Measurements from ENCODE around the gene KCNMB1.
"Not testable (repeated sequence)": the region's sequence is repeated elsewhere in the genome, so short reads cannot be mapped to it uniquely, and the experiment has no call there.

The KCNMB1 gene

DNA sequence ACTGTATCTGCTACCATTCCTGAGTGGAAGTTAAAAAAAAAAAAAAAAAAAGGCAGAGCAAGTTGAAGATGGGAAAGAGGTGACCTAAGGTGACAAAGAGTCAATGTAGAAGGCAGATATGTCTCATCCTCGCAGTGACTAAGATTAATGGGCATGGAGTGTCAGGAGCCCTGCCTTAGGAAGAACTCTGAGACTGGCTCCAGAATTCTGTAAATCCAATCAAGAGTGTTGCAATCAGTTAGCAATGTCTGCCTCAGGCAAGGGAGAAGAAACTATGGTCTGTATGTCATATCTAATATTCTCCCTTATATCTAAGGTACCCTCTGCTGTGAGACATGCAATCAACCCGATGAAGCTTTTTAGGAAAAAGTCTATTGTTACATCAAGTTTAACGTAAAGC, 24.7 kb upstream of the KCNMB1 start:
- DNase-seq: no peak

DNA sequence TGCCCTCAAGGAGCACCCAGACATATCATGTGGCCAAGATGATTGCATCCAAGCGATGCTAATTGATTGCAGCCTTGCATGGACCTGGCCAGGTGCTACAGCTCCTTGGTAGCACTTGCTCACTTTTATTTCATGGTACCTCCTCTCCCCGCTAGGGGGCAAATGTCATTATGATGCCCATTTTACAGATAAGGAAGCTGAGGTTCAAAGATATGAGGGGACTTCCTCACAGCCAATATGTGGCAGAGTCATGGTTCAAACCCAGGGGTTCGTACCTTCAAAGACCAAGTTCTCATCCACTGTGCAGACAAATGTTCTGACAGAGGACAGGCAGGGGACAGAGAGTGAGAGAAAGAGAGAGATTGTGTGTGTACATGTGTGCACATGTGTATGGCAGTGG, 21.9 kb upstream of the KCNMB1 start:
- no peak for DNase-seq

DNA sequence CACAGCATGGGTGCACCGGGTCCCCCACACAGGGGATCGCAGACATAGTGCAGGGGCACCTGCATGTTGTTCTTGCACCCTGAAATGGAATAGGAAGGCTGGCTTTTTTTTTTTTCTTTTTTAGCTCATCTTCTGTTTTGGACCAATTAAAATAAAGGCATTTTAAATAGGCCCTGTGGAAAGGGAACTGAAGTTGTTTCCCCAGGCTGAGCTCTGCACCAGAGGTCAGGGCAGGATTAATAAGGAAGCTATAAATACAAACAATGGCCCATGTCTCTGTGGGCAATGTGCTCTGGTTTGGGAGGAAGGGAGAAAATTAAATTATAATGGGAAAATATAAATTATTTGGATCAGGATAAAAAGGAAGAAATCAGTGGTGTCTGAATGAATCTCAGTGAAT, 21.2 kb upstream of the KCNMB1 start:
- no peak for DNase-seq

DNA sequence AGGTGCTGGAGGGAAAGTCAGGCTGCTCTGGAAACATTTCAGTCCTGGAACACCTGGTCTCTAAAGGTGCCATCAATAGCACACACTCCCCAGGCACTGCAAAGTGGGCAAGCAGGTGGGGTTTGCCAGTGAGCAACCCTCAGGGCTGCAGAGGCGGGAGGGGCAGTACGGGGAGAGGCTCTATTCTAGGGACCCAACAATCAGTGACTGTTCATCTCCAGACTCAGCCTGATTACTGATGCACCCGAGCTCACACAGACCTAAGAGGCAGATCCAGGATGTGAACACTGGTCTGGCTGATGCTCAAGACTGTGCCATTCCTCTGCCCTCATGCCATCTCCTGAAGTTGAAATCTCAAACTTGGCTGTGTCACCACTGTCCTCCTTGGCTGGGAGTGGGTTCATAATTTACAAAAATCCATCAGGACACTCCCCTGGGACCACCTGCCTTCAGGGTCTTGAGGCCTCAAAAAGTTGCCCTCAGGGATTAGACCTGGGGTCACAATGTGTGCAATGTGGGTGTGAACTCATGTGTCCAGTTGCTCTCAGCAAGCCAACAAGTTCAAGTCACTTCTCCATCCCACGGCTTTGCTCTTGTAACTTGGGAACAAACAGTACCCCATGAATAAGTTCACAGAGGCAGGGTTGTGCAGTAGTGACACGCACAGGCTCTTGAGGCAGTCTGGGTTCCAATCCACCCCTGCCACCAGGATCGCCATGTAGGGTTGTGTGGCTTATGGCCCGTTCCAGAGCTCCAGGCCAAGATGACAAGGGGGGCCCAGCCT, 19.9 kb upstream of the KCNMB1 start:
- DNase-seq: no peak

DNA sequence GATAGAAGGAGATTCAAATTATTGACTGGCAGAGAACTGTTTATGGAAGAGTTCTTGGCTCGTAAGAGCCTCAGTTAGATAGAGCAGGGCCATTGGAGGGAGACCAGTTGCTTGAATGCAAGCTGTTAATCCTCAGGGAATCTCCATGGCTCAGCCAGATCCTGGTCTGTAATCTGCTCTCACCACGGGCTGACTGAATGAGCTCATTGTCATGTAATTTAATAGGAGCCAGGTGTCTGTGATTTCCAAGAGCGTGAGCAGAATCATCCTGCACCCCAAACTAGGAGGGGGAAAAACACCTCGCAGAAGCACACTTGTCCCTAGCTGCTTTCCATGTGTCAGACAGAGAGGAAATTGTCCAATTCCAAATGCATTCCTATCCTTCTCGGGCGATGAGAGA, 19.1 kb upstream of the KCNMB1 start:
- DNase-seq: no peak

DNA sequence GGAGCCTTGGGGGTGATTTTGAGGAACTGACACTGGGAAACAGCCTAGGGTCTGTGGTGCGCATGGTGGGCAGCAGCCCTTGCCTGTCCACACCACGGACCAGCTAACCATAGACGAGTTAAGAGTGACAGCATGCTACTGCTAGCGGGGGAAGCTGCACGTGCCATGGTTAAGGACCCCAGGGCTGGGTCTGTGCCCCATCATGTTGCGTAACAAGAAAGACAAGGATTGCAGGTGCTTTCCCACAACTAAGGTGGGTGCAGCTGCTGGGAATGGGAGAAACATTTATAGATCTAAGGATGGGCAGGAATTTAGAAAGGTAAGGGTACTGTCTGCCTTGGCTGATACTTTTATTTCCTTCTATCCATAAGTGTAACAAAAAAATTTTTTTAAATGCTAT, 17.9 kb upstream of the KCNMB1 start:
- DNase-seq: no peak

DNA sequence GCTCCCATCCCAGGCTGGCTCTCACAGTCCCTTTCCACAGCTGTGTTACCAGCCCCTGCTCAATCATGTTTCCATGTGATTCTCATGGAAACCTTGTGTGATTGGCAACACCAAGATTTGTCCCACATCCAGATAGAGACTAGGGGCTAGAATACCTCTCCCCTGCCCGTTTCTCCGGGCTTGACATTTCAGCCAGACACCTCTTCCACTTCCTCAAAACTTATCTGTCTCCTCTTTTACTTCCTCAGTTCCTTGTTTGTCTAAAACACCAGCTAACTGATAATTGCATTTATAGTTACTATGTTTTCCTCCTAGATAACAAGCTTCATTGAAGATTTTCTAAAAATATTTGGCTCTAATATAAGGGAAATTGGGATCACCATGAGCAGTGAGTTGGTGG, 16.6 kb upstream of the KCNMB1 start:
- no peak for DNase-seq

DNA sequence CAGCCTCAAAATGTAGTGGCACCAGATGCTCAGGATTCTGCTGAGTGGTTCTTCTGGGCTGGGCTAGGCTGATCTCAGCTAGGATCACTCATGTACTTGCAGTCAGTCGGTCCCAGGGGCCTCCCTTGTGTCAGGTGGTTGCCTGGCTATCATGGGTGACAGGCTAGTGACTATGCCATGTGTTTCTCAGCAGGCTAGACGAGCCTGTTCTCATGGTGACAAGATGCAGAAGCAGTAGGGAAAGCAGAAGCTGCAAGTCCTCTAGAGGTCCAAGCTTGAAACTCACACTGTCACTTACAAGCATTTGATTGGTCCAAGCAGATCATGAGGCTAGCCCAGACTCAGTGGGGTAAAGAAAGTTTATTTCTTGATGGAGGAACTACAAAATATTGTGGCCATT, 15.2 kb upstream of the KCNMB1 start:
- DNase-seq: peak; percentile 79

DNA sequence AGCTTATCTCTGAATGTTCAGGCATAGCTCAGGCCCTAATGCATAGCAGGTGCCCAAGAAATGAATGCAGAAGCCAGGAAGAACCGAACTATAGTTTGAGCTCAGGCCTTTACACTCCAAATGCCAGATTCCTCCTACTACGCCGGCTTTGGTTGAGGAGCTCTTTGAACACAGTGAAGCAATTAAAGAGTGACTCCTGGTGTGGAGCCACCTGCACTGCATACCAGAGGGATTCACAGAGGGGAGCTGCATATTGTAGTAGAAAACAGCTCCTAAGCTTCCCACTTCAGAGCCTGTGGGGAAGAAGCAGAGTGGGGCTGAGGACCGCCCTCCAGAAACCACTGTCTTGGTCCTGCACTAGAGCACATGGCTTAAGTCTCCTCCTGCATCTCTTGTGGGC, 14.5 kb upstream of the KCNMB1 start:
- DNase-seq: no peak

DNA sequence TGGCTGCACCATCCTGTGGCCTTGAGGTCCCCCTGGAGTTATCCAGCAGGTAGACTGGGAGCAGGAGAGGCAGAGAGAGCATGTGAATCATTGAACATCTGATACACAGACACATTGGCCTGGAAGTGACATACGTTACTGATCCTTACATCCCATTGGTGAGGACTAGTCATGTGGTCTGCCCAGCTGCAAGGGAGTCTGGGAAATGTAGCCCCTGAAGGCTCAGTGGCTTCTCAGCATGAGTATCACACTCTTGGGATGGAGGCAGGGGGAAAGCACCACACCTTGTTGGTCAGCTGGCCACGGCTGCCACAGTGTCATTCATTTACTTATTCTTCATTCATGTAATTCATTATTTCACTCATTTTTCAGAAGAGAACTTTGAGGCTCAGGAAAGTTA, 13.3 kb upstream of the KCNMB1 start:
- DNase-seq: no peak

DNA sequence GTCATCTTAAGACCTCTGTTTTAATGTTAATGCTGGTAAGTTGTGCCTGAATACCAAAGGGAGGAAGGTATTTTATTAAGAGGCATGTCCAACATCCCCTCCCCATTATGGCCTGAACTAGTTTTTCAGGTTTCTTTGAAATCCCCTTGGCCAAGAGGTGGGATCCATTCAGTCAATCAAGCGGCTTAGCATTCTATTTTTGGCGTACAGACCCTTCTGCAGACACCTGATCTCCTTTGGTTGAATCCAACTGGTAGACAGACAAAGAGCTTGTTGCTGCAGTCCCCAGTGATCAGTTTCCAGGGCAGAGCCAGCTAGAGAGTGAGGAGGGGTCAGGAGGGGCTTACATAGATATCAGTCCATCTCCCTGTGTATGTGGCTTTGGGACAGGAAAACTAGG, 7.9 kb upstream of the KCNMB1 start:
- DNase-seq: no peak

DNA sequence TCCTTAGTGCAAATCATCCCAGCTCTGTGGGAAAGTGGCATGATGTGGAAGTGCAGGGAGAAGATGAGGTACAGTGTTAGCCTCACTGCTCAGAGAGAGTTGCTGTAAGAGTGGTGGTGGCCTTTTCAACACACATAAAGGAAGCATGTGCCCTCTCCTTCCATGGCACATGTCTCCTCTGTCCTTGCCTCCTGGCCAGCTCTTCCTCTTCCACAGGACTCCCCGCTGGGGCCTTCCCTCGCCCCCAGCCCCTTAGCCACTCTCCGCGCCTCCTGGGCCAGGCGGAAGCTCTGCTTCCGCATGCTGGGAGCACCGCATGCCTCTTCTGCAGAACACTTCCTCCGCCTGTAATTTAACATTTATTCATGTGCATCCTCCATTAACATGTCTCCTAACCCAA, 4.8 kb upstream of the KCNMB1 start:
- DNase-seq: no peak

DNA sequence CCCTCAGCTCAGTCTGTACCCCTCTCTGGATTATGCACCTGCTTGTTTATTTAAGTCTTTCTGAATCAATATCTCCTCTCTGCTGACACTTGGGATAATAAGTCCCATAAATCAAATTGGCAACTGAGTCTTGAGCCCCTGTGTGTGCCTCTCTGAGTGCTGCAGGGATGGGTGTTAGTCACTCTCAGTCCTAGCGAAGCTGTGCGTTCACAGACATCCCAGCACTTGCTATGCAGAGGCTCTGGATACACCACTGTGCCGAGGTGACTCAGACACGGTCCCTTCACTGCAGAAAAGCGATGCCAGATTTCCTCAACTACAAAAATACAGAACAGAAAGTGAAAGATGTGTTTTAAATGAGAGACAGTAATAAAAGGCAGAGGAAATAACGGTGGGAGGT, 4.1 kb upstream of the KCNMB1 start:
- peak; percentile 61 for DNase-seq

DNA sequence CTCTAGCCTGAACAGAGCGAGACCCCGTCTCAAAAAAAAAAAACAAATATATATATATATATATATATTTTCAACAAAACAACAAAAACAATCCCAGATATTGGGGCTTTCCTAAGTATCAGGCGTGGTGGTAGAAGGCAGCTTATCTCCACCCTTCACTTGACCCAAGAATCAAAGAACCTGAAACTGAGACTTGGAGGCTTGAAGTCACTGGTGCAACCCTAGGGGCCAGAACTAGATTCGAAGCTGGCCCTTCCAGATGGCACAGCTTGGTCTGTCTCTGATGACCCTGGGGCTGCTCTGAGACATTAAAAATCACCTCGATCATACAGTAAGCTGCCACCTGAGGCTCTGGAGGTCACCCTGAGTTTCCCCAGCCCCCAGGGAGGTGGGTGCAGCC, 1.3 kb upstream of the KCNMB1 start:
- no peak for DNase-seq

DNA sequence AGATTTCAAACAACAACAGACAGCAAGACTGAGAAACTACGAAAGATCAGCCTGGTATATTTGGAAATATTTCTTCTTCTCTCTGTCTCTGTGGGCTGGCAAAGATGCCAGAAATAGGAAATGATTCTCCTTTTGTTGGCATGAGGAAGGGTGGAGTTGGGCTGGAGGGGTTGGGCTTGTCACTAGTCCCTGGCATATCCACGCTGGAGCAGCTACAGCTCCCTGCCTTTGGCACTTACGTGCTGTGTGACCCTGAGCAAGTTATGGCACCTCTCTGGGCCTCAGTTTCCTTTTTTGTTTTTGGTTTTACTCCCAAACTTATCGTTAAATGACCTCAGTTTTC, 354 bp upstream of the KCNMB1 start:
- DNase-seq: no peak

DNA sequence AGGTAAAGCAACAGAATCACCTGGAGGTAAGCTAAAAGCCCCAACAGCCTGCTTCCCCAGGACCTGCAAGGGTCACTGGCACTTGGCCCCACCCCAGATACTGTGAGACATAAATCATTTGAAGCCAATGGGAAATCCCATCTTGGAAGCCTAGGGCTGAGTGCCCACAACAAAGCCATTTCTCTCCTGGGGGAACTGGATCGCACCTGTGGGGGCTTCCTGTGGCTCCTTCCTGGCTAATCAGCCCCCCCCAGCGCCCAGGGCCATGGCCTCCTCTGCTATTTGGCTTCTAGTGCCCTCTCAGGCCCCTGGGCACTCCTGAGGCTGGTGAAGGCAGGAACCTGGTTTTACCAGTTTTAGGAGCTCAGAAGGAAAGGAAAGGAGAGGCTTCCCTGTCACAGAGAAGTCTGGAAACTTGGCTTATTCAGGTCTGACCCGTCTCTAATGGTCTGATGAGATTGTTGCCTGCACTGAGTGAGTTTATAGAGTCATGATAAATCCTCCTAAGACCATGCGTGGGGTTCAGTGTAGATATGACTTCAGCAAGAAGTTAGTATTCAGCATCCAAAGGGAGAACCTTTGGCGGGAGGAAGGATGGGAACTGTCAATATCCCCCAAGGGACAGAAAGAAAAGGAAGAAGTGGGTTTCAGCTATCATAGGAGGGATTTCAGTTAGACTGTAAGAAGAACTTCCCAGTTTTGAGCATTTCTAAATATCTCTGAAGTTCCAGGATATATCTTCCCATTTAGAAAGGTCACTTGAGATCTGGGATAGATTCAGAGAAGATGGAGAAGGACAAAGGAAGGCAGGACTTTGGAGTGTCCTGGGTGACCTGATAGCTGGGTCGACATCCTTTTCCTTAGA, 1.2 kb downstream of the KCNMB1 start:
- DNase-seq: no peak

DNA sequence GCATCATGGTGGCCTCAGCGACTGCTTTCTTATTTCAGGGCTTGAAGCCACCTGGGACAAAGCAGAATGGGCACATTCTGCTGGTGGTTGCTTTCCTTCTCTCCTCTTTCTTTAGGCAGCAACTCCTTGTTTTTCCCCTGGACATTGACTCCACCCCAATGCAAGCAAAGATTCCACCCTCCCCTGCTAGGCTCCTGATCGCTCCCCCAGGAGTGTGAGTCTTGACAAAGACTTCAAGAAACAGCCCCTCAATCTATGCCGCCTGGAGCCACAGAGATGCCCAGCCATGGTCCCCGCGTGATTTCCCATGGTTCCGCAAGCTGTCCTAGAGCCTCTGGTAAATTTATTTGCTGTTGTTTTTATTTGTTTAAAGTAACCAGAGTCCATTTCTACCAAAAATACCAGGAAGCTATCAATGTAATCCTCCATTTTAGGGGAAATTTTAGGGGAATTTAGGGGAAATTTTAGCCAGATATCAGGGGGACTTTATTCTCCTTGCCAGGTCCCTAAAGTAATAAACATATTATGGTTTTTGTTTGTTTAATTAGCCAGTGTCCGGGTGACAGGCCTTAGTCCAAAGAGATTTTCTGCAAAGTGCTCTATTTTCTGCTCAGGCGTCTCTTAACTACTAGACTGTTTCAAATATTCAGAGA, 2.3 kb downstream of the KCNMB1 start:
- no peak for DNase-seq

DNA sequence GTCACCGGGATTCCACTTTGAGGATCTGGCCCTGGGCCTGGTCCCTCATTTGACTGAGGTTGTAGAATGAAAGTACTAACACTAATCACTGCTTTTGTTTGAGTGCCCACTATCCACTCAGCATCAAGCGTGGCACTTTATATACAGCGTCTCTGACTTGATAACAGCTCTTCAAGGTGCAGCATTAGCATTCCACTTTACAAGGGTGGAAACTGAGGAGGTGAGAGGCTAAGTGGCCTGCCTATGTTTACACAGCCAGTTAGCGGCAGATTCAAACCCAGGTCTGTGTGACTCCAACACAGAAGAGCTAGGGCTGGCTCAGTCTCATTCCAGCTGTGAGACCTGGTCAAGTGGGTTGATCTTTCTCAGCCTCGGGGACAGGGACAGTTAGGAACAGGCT, 5.9 kb downstream of the KCNMB1 start:
- DNase-seq: no peak

DNA sequence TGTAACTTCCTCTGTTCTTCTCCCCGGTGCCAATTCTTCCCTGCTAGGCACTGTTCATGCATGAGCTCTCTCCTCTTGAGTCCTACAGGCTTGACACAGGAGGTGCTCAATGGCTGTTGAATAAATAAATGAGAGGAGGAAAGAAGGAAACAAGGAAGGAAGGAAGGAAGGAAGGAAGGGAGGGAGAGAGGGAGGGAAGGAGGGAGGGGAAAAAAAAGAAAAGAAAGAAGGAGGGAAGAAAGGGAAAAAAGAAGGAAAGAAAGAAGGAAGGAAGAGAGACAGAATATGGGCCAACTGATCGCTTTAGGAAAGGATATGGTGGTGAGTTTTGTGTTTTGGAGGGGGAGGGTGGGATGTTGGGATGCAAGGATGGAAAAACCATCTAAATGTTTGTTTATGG, 6.4 kb downstream of the KCNMB1 start:
- no peak for DNase-seq

DNA sequence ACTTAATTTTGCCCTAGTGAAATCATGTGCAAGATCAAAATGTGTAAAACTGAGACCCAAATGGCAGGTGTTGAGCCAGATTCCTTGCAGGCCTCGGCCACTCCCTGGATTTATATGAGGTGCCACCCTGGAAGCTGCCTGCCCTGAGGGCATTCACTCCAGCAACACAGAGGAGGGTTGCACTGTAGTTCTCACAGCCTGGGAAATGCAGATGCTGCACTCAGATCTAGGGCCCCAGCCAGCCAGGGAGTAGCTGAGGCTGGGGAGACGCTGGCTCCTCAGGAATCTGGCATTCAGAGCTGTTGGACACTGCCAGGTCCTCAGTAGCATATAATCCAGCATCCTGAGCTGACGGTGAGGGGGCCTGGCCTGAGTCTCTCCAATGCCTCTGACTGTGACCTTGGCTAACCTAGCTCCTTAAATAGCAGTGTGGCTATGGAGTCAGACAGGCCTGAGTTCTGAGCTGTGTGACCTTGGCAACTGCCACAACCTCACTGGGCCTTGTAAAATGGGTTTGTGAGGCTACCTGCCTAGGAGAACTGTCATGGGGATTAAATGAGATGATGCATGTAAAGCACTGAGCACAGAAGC, 8.7 kb downstream of the KCNMB1 start:
- no peak for DNase-seq

DNA sequence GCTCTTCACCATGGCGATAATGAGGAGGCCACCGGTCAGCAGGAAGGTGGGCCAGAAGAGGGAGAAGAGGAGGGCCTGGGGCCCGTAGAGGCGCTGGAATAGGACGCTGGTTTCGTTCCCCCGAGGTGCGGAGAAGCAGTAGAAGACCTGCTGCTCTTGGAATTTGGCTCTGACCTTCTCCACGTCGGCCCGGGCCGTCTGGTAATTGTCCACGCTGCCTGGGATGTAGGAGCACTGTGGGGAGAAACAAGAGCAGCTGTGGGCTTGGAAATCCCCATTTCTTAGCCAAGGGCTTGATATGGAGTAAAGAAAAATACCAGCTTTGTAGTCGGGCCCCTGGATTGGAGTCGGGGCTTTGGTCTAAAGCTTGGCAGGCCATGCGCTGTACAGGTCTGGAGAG, 10.4 kb downstream of the KCNMB1 start:
- DNase-seq: no peak

DNA sequence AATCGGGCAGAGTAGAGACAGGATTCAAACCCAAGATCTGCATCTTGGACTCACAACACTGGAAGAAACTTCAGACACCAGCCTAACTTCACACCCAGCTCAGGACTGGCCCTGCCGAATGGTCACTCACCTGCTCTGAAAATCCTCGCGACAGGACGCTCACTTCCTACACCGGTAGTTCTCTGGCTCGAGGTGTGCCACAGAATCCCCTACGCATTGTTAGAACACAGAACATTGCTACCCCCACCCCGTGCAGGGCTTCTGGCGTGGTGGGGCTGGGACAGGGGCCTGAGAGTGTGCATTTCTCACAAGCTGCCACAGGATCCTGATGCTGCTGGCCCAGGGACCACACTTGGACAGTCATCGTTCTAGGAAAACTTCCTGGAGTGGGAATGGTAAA, 12.1 kb downstream of the KCNMB1 start:
- DNase-seq: no peak

DNA sequence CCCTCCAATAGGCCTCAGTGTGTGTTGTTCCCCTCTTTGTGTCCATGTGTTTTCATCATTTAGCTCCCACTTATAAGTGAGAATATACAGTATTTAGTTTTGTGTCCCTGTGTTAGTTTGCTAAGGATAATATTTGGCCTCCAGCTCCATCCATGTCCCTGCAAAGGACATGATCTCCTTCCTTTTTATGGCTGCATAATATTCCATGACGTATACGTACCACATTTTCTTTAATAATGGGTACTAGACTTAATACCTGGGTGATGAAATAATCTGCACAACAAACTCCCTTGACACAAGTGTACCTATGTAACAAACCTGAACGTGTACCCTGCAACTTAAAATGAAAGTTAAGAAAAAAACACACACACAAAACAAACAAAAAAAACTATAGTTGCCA, 12.6 kb downstream of the KCNMB1 start:
- DNase-seq: not testable (repeated sequence)

DNA sequence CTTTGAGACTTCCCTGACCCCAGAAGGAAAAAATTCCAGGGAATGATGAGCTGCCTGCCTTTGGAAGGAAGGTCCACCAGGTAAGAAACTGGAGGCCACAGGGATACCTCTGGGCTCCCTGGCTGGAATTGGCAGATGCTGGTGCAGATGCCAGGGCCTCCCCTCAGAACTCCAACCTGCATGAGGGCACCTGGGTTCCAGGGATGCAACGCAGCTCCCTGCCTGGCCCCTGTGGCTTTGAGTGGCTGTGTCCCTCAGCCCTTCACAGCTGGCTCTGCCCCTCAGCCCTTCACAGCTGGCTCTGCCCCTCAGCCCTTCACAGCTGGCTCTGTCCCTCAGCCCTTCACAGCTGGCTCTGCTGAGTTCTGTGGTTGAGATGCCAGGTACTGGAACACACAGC, 13.9 kb downstream of the KCNMB1 start:
- no peak for DNase-seq

All from CD4-positive, alpha-beta T cell treated with Interleukin-15 for 1 hour (primary cell).